HG02588 (cell line): ENCODE data around the gene MYOD1.

ENCODE experiments used
- ATAC-seq: cut with Tn5 transposase; IDR thresholded peaks from one replicate; pipeline ENCODE4 v1.9.1; 2021; ENCODE audit warnings: mild to moderate bottlenecking, moderate library complexity; ENCODE audit not compliant: unreplicated experiment

The MYOD1 gene

GRCh38 chr11:17734418-17734911 lies 15.1 kb downstream of the MYOD1 start, which contains the start of gene KCNC1:
Gene KCNC1 (plus strand): TSS chr11:17734781. CDS start chr11:17736003, 1,222 bp downstream.
- no peak for ATAC-seq

GRCh38 chr11:17734986-17735817 lies 15.8 kb downstream of the MYOD1 start:
- no peak for ATAC-seq

GRCh38 chr11:17735818-17736578 lies 16.6 kb downstream of the MYOD1 start:
- ATAC-seq = no peak

GRCh38 chr11:17736579-17736893 lies 17.2 kb downstream of the MYOD1 start:
- no peak for ATAC-seq

GRCh38 chr11:17736930-17737817 lies 17.8 kb downstream of the MYOD1 start:
- ATAC-seq = no peak

- no peak for ATAC-seq
These were observed 19.0 kb downstream of the MYOD1 start for GRCh38 chr11:17738151-17738973.

GRCh38 chr11:17739945-17740338 lies 20.6 kb downstream of the MYOD1 start:
- ATAC-seq = no peak

- no peak for ATAC-seq
These were observed 21.4 kb downstream of the MYOD1 start for GRCh38 chr11:17740649-17741235.

- no peak for ATAC-seq
These were observed 22.1 kb downstream of the MYOD1 start for GRCh38 chr11:17741487-17741886.

GRCh38 chr11:17742019-17742418 lies 22.6 kb downstream of the MYOD1 start:
- ATAC-seq = no peak

GRCh38 chr11:17743026-17743807 lies 23.8 kb downstream of the MYOD1 start:
- no peak for ATAC-seq

- no peak for ATAC-seq
These were observed 24.4 kb downstream of the MYOD1 start for GRCh38 chr11:17743808-17744119.

- ATAC-seq = no peak
These were observed 25.0 kb downstream of the MYOD1 start for GRCh38 chr11:17744151-17744940.

- no peak for ATAC-seq
These were observed 25.8 kb downstream of the MYOD1 start for GRCh38 chr11:17745023-17745772.

- ATAC-seq = no peak
These were observed 26.7 kb downstream of the MYOD1 start for GRCh38 chr11:17746096-17746495.

- ATAC-seq = no peak
These were observed 28.0 kb downstream of the MYOD1 start for GRCh38 chr11:17747131-17747955.

GRCh38 chr11:17748044-17748443 lies 28.7 kb downstream of the MYOD1 start:
- ATAC-seq = no peak
